Epithelial cell of esophagus (primary cell): ENCODE measurements around the gene UPK3B.
A peak's percentile ranks its signal among the peaks of the same experiment; 100 is the strongest.
"Not testable (repeated sequence)": the region's sequence is repeated elsewhere in the genome, so short reads cannot be mapped to it uniquely, and the experiment has no call there.

Source experiments
- DNase-seq: peaks from one replicate; pipeline ENCODE4 v3.0.0; 2010; ENCODE audit warnings: low read depth
- H3K4me3 ChIP-seq: 2 replicates; pipeline ENCODE4 v1.5.1; 2011; ENCODE audit warnings: mild to moderate bottlenecking, low read length, control low read depth
- TF ChIP-seq, protein P1 (sequence below): IDR thresholded peaks from 2 replicates; pipeline ENCODE4 v1.5.1; 2011; ENCODE audit warnings: low read depth, mild to moderate bottlenecking, low read length, control low read depth, inconsistent platforms; ENCODE audit not compliant: insufficient read depth; ENCODE audit errors: missing control alignments

The UPK3B gene

DNA sequence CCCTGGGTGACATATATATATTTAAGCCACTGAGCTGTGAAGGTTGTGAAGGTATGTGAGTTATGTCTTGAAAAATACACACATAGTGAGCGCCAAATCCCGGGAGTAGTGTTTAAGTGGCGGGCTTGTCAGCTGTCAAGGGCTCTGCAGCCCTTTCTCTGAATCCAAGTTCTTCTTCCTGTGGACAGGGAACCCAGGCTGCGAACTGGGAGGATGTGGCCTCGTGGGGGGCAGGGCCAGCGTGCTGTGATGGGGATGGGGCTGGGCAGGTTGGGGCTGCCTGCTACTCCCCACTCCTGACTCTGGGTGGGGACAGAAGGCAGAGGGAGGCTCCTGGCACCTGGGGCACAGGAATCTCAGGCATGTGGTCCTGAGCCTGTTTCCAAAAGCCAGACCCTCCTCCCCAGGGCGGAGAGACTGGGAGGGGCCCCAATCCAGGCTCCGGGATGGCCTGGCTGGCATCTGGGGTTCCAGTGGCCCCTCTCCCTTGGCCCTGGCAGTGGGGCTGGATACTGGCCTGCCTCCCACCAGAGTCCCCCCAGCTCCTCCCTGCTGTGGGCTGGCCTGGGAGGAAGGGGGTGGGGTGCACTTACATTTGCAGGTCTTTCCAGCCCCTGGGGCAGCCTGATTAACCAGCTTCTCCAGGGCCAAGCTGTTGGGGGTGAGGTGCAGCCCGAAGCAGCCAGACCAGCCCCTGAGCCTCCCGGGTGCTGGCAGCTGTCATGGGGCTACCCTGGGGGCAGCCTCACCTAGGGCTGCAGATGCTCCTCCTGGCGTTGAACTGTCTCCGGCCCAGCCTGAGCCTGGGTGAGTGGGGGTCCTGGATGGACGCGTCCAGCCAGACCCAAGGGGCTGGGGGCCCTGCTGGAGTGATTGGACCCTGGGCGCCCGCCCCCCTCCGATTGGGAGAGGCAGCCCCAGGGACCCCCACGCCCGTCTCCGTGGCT lies at the start of gene UPK3B:
Gene UPK3B, plus strand, starts transcription at position 622 of the 947 bp plus-strand sequence. Its CDS starts 101 bp downstream, at position 723.
- peak; percentile 58 for DNase-seq
- TF ChIP-seq, protein P1, sequence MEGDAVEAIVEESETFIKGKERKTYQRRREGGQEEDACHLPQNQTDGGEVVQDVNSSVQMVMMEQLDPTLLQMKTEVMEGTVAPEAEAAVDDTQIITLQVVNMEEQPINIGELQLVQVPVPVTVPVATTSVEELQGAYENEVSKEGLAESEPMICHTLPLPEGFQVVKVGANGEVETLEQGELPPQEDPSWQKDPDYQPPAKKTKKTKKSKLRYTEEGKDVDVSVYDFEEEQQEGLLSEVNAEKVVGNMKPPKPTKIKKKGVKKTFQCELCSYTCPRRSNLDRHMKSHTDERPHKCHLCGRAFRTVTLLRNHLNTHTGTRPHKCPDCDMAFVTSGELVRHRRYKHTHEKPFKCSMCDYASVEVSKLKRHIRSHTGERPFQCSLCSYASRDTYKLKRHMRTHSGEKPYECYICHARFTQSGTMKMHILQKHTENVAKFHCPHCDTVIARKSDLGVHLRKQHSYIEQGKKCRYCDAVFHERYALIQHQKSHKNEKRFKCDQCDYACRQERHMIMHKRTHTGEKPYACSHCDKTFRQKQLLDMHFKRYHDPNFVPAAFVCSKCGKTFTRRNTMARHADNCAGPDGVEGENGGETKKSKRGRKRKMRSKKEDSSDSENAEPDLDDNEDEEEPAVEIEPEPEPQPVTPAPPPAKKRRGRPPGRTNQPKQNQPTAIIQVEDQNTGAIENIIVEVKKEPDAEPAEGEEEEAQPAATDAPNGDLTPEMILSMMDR = peak; percentile 17
- H3K4me3 ChIP-seq = no peak within 1 kb of the TSS

DNA sequence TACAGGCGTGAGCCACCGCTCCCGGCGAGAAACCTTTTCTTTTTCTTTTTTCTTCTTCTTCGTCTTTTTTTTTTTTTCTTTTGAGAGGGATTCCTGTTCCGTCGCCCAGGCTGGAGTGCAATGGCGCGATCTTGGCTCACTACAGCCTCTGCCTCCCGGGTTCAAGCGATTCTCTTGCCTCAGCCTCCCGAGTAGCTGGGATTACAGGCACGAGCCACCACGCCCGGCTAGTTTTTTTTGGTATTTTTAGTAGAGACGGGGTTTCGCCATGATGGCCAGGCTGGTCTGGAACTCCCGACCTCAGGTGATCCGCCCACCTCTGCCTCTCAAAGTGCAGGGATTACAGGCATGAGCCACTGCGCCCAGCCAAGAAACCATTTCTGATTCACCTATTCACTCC lies 49.6 kb upstream of the UPK3B start:
- H3K4me3 ChIP-seq = not testable (repeated sequence)

DNA sequence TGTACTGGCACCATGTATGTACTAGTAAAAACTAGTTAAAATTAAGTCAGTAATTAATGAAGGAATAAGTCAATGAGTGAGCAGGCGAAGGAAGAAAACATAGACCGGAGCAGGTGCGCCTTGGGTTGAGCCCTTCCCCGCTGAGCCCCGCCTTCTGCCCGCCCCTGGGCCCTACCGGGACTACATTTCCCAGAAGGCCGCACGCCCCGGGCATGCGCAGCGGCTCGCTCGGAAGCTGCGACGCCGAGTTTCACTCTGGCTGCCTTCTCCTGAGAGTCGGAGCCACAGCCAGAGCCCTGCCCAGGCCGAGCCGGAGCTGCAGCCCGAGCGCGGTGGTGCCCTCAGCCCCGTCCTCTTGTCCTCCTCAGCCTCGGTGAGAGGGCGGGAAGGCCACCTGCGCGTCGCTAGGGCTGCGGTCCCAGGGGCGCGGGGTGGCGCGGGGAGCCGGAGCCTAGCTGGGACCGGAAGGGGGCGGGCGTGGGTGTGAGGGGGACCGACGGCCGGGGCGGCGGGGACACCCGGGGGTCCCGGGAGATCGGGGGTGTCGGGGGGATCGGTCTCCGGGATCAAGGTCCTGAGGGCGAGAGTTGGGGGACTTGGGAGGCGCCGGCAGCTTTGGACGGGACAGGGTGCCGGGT lies 48.8 kb upstream of the UPK3B start, which contains the start of gene DTX2:
Gene DTX2, plus strand, starts transcription at position 246 of the 638 bp plus-strand sequence. CDS start 18,801 bp downstream, outside the sequence.
- H3K4me3 ChIP-seq = peak within 1 kb of the TSS; percentile 28

More for the DNA sequence above, 49.6 kb upstream of the UPK3B start:
- DNase-seq = not testable (repeated sequence)

DNA sequence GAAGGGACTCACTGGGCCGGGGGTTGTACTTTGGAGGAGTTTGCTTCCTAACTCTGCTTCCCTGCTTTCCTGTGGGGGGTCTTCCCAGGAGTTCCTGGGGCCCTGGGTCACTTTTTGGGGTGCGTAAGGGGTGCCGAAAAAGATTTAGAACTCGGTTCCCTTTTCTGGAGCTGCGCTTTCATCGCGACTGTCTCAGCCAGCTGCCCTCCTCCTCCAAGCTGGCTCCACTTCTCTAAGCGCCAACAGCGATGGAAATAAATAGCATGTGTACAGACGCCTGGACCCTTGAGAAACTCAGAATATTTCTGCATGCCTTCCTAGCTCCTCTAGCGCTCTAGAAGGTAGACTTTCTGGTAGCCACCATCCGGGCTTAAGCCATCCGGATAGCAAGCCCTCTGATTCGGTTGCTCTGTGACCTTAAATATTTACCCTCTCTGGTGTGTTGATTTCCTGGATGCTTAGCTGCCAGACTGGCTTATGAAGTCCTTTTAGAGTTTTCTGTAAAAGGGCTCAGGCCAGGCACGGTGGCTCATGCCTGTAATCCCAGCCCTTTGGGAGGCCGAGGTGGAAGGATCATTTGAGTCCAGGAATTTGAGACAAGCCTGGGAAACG lies 48.0 kb upstream of the UPK3B start:
- not testable (repeated sequence) for DNase-seq, H3K4me3 ChIP-seq

More for the DNA sequence above, 48.8 kb upstream of the UPK3B start, which contains the start of gene DTX2:
- not testable (repeated sequence) for DNase-seq

DNA sequence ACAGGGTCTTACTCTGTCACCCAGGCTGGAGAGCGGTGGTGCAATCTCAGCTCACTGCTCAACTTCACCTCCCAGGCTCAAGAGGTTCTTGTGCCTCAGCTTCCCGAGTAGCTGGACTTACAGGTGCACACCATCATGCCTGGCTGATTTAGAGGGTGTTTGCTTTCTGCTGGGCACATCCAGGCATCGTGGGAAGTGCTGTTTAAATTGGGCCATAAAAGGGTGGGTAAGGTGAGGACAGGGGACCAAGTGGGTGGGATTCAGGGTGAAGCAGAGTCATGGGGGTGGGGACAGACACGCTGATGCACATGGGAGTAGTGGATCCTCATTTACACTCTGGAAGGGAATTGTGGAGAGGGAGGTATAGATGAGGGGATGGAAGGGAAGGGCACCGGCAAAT lies 45.4 kb upstream of the UPK3B start:
- DNase-seq, H3K4me3 ChIP-seq: not testable (repeated sequence)

DNA sequence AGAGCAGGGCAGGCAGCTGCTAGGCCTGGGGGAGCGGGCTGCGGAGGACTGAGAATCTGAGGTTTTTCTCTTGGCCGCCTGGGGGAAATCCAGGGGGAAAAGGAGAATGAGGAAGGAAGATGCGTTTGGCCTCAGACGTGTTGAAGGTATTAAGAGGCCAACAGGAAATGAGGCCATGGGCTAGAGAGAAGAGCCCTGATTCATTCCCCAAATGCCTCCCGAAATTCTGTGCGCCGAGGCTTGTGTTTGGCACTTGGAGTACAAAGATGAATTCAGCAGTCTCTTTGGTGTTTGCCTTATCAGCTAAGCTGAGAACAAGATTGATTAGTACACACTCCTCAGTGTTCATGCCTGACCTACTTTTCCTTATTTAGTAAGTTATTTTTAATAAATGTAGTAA lies 44.4 kb upstream of the UPK3B start:
- not testable (repeated sequence) for DNase-seq, H3K4me3 ChIP-seq

DNA sequence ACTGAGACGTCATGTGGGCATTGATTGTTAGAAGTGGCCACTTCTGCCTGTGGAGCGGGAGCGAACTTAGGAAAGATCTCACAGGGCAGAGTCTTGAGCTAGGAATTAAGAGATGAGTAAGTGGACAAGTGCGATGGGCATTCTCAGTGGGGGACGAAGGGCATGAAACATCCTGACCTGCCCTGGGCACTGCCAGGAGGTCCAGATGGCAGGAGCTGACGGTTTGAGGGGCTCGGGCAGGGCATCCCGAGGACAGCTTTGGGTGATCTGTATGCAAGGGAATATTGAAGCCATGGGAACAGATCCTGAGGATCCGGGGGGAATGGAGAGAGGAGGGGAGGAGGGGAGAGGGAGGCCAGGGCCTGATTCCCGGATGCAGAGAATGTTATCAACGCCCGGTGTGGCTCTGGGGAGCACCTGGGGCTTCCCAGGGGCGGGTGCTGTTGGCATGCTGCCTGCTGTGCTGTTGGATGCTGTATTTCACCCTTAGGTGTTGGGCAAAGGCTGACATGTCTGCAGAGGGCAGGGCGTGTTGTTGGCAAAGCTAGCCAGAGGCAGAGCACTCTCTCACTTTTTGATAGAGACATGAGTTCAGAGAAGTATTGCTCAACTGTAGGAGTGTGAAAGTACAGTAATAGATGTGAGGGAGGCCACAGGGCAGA lies 42.5 kb upstream of the UPK3B start:
- H3K4me3 ChIP-seq = not testable (repeated sequence)
- DNase-seq = peak; percentile 80

DNA sequence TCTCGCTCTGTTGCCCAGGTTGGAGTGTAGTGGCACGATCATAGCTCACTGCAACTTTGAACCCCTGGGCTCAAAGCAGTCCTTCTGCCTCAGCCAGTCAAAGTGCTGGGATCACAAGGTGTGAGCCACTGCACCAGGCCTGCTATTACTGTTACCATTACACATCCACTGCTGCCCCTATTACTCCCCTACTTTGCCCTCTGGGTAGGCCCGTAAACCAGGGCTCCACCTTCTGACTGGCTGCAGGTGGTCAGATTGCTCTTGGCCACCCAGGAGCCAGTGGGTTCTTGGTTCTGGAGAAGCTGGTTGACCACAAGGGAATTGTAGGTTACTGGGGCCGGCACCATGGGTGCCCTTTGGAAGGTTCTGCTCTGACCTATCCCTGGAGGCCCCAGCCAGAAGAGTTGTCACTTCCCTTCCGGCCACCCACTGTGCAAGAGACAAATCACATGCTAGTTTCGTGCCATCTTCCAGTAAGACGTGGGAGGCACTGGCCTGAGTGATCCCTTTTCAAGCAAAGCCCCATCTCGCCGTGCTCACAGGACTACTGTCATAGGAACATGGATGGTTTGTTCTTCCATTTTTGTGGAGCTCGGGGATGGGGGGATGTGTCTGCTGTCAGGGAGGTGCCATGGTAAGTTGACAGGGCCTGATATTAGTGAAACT lies 38.7 kb upstream of the UPK3B start:
- not testable (repeated sequence) for H3K4me3 ChIP-seq, DNase-seq

DNA sequence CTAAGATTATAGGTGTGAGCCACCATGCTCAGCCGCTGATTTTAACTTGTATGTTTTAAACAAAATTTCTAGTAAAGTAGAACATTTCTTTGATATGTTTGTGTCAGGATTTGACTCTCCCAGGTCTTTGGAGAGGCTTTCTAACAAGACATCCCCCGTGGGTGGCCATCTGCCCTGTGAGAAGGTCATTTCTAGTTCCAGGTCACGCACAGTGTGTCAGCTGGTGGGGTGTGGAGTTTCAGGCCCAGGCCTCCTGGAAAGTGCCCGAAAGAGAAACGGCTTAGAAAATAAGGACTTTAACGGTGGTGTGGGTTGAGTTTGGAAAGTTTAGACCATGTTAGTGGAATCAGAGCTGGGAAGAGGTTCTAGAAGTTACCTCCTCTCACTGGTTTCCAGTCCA lies 37.3 kb upstream of the UPK3B start:
- not testable (repeated sequence) for DNase-seq

DNA sequence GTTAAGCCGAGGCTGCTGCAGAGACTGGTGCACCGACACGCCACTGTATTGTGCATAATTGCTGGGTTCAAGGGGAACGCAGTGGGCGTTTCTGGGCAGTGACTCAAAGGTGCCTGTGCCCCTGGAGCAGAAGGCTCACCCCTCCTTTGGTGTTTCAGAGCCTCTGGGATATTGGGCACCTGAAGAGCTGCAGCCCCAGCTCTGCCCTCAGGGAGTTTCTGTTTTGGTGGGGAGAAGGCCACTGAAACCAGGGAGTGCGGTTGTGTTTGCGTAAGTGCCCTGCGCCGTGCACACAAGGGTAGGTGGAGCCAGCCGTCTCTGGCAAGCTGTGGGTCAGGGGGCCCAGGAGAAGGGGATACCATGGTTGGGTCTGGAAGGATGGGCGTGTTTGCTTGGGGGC lies 34.1 kb upstream of the UPK3B start:
- H3K4me3 ChIP-seq, DNase-seq: not testable (repeated sequence)

More for the DNA sequence above, 37.3 kb upstream of the UPK3B start:
- not testable (repeated sequence) for H3K4me3 ChIP-seq

DNA sequence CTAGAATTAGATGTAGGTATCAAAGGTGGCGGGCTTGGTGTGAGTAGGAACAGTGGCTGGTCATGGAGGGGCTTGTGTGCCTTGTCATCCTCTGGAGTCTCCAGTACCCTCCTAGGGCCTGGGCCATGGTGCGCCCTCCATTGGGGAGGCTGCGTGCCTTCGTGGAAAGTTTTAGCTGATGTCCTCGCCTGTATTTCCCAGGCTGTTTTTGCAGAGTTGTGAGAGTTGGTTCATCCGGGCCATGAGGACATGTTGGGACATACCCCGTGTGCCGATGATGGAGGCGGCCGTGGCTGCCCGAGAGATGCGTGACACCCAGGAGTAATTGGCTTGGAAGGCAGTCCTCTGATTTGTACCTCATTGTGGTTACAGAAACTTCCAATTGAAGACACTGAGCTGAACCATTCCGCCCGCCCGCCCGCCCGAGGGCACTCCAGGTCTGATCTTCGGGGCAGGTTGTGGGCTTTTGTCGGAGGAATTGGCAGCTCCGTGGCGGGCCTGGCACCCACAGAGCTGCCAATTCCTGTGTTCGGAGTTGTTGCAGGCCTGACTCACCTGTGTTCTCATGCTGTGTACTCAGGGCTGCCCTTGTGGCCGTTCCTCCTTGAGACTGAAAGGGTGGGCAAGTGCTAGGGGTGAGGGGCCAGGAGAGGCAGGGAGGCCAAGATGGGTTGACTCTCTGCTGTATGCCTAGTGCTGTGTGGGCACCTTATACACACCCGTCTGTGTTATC lies 33.4 kb upstream of the UPK3B start:
- peak; percentile 68 for DNase-seq
- not testable (repeated sequence) for H3K4me3 ChIP-seq

DNA sequence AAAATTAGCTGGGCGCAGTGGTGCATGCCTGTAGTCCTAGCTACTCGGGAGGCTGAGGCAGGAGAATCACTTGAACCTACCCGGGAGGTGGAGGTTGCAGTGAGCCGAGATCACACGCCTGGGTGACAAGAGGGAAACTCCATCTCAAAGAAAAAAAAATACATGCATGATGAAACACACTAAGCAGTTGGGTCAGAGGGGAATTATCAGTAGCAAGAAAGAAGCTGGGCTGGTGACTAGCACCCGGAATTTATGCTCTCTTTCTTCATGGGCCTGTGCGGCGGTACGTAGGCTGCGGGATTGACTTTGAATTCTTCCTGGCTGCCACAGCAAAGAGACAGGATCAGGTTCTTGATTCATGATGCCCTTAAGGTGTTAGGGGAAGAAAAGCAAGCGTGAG lies 30.7 kb upstream of the UPK3B start:
- peak; percentile 18 for DNase-seq

DNA sequence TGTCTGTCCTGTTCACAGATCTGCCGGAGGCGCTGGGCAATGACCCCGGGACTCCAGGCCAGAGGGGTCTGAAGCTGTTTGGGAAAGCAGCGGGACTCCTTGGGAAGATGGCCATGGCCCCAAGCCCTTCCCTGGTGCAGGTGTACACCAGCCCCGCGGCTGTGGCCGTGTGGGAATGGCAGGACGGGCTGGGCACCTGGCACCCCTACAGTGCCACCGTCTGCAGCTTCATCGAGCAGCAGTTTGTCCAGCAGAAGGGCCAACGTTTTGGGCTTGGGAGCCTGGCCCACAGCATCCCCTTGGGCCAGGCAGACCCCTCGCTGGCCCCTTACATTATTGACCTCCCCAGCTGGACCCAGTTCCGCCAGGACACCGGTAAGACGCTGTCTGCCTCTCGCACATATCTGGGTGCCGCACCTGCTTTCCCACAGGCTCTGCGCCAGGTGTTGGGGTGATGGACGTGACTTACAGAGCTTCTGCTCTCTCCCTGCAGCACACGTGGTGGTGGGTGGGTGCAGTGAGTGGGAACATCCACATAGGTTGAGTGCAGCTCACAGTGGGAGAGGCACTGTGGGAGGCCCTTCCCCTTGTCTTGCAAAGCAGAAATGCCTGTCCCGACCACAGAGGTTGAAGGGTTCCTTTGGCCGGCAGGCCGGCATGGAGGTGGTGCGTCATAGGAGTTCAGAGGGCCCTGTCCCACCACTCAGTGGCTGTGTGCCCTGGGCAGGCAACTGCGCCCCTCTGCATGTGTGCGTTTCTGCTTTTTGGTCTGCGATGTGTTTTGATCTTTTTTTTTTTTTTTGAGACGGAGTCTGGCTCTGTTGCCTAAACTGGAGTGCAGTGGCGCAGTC lies 29.7 kb upstream of the UPK3B start:
- not testable (repeated sequence) for DNase-seq, H3K4me3 ChIP-seq

More for the DNA sequence above, 30.7 kb upstream of the UPK3B start:
- H3K4me3 ChIP-seq = not testable (repeated sequence)

DNA sequence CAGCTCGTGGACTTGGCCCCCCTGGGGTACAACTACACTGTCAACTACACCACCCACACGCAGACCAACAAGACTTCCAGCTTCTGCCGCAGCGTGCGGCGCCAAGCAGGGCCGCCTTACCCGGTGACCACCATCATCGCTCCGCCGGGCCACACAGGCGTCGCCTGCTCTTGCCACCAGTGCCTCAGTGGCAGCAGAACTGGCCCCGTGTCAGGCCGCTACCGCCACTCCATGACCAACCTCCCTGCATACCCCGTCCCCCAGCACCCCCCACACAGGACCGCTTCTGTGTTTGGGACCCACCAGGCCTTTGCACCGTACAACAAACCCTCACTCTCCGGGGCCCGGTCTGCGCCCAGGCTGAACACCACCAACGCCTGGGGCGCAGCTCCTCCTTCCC lies 27.7 kb upstream of the UPK3B start:
- H3K4me3 ChIP-seq, DNase-seq: not testable (repeated sequence)

DNA sequence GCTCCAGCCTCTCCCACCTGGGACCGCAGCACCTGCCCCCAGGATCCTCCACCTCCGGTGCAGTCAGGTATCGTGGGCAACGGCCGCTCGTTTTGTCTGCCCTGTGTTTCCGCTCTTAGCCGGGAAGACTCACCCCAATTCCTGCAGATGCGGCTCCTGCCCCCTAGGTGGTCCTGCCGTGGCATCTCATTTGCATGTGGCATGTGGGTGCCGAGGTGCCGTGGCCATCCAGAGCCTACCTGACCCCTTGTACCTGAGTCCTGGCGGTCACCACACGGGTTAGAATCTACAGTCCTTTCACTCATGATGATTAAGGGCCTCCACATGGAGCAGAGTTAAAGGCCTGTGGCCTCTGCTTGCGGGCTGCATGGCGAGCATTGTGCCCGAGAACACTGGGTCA lies 27.3 kb upstream of the UPK3B start:
- not testable (repeated sequence) for H3K4me3 ChIP-seq, DNase-seq

DNA sequence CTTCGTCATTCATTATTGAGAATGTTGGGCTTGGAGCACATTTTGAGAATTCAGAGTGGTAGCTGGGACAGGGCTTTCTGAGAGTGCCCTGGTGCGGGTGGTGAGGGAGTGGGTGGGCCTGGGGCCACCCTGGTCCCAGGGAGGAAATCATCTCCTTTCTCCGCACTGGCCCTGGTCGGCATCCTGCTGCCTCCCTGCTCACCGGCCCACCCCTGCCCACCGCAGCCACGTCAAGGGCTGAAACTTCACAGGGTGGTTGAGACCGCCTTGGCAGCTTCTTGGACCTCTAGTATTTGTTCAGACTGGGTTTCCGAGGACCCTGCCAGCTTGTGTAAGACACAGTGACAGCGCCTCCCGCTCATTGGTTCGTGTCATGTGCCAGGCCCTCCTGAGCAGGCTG lies 25.9 kb upstream of the UPK3B start:
- not testable (repeated sequence) for DNase-seq, H3K4me3 ChIP-seq
